Kidney (tissue), 14 donors: ENCODE results near the gene HES5. TPM values are rescaled to one million over a fixed set of nuclear protein-coding genes. Genes with fewer than 3 reads are reported as not detected.

Source experiments
- DNase-seq, 5 donors: peaks; one replicate each; pipeline ENCODE4 v3.0.0-alpha.2; 2013 to 2020
- FAIRE-seq: peaks from 2 replicates; lab custom pipeline; 2012; peaks lifted over from hg19 to GRCh38; lab: Jason Lieb, UNC
- H3K27ac ChIP-seq, 2 donors: one replicate each; pipeline ENCODE4 v1.7.0; 2013; ENCODE audit warnings: low read depth in 2 of 2, low read length in 2 of 2, inconsistent platforms in 1 of 2
- H3K27me3 ChIP-seq: one replicate; pipeline ENCODE4 v1.7.1; 2013; ENCODE audit warnings: low read length, inconsistent platforms; ENCODE audit not compliant: control insufficient read depth, insufficient read depth
- H3K36me3 ChIP-seq, 3 donors: one replicate each; pipeline versions ENCODE4 v1.7.0 to v1.7.1; 2013; ENCODE audit warnings: low read length in 3 of 3, control low read depth in 1 of 3, inconsistent platforms in 1 of 3; ENCODE audit not compliant: insufficient read depth in 3 of 3, control insufficient read depth in 2 of 3
- H3K4me1 ChIP-seq, 3 donors: one replicate each; pipeline versions ENCODE4 v1.7.0 to v1.7.1; 2013; ENCODE audit warnings: low read length in 3 of 3, inconsistent platforms in 1 of 3, low read depth in 1 of 3; ENCODE audit not compliant: control insufficient read depth in 2 of 3, insufficient read depth in 2 of 3
- H3K4me3 ChIP-seq, 3 donors: one replicate each; pipeline versions ENCODE4 v1.7.0 to v1.8.1; 2013; ENCODE audit warnings: low read length in 3 of 3, control low read depth in 1 of 3, inconsistent platforms in 1 of 3
- H3K9ac ChIP-seq, 3 donors: one replicate each; pipeline versions ENCODE4 v1.7.0 to v1.7.1; 2013; ENCODE audit warnings: low read length in 3 of 3, control low read depth in 1 of 3, inconsistent platforms in 1 of 3
- H3K9me3 ChIP-seq, 3 donors: one replicate each; pipeline versions ENCODE4 v1.7.0 to v1.7.1; 2013; ENCODE audit warnings: low read length in 3 of 3, control low read depth in 1 of 3, inconsistent platforms in 1 of 3; ENCODE audit not compliant: control insufficient read depth in 2 of 3, insufficient read depth in 1 of 3
- intact Hi-C: fragments of 100-400 bp; cut with DNase I; formaldehyde crosslinking; loops from one replicate; pipeline ENCODE4 v1.11.1; 2022
- polyA plus RNA-seq: library from polyadenylated mRNA; stranded (reverse); fragments of 350-450 nt; fragmentation: Illumina TruSeq; extraction: RNeasy Lipid Tissue Mini Kit (QIAGEN cat#74804); gene quantifications from one replicate; pipeline ENCODE4 v1.2.3, GENCODE V29; 2014; ENCODE audit warnings: low read depth, low replicate concordance; ENCODE audit not compliant: insufficient read depth
- total RNA-seq: library from RNA; stranded (reverse); fragmentation: NEBNext Ultra II Directional; extraction: Animal tissue kit (Norgen Biotek cat#: 25700); gene quantifications from one replicate; pipeline ENCODE4 v1.2.1, GENCODE V29; 2021
- TF ChIP-seq, protein P1 (sequence below): IDR thresholded peaks from 3 replicates; pipeline ENCODE4 v1.5.1; 2012; ENCODE audit warnings: mild to moderate bottlenecking, moderate library complexity, borderline replicate concordance; ENCODE audit not compliant: insufficient read depth; ENCODE audit errors: extremely low read depth
- donor health status: control.
- donor health status: control.
- donor health status: control.
- donor health status: control.
- donor health status: control.
- donor health status: DM: yes; HTN: yes; CAD: no.
- donor health status: Normal renal cell carcinoma (clear cell type).

Gene HES5
- total and polyA plus RNA-seq, 2 donors from 2014 or later, result 0.44 TPM; not detected in 1

DNA sequence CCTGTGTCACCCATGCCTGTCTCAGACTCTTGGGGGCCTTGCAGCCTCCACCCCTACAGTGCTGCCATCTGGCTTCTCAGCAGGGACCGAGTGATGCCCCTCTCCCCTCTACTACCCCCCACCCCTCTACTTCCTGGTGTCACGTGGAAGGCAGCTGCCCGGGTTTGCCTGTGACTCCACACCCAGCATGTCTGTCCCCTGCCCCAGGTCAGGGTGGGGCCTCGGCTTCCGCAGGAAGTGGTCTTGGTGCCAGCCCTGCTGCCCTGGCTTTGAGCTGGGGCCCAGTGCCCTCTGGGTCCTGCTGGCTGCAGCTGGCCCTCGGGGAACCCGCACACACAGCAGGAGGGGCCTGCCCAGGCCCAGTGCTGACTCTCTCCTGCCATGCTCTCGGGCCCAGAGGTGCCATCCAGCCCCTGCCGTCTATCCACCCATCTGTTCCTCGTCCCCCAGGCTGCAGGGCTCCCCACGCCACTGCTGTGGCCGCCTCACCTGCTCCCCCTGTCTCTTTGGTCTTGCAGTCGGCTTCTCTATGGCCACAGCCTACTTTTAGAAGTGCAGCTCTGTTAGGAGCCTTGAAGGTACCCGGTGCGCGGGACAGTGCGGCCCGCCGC lies 30.0 kb downstream of the HES5 start:
- no peaks in the 10 kb centered on the region for H3K9me3 ChIP-seq

GRCh38 chr1:2499260-2499659 lies 30.8 kb downstream of the HES5 start:
- Histone ChIP-seq H3K9me3 (no peaks in the 10 kb centered on the region), H3K36me3 (no peaks in the 10 kb centered on the region), H3K27me3 (peaks cover 2% of the 10 kb centered on the region), H3K4me1 (no peaks in the 10 kb centered on the region), H3K27ac (no peak overlapping the region), H3K4me3 (no peak overlapping the region), H3K9ac (no peak overlapping the region)
- DNase-seq (no peak), FAIRE-seq (no peak)
- TF ChIP-seq, protein P1, sequence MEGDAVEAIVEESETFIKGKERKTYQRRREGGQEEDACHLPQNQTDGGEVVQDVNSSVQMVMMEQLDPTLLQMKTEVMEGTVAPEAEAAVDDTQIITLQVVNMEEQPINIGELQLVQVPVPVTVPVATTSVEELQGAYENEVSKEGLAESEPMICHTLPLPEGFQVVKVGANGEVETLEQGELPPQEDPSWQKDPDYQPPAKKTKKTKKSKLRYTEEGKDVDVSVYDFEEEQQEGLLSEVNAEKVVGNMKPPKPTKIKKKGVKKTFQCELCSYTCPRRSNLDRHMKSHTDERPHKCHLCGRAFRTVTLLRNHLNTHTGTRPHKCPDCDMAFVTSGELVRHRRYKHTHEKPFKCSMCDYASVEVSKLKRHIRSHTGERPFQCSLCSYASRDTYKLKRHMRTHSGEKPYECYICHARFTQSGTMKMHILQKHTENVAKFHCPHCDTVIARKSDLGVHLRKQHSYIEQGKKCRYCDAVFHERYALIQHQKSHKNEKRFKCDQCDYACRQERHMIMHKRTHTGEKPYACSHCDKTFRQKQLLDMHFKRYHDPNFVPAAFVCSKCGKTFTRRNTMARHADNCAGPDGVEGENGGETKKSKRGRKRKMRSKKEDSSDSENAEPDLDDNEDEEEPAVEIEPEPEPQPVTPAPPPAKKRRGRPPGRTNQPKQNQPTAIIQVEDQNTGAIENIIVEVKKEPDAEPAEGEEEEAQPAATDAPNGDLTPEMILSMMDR, result no peak
- intact Hi-C loops, result no loop called here

More for the DNA sequence above, 30.0 kb downstream of the HES5 start:
- TF ChIP-seq, protein P1, result no peak
- H3K27ac ChIP-seq, result no peak overlapping the region
- FAIRE-seq (no peak), DNase-seq (no peak)
- intact Hi-C loops, result no loop called here
- no peaks in the 10 kb centered on the region for H3K36me3 ChIP-seq
- no peaks in the 10 kb centered on the region for H3K4me1 ChIP-seq
- no peak overlapping the region for H3K4me3 ChIP-seq
- H3K27me3 ChIP-seq, result peaks cover 2% of the 10 kb centered on the region
- H3K9ac ChIP-seq, result no peak overlapping the region

DNA sequence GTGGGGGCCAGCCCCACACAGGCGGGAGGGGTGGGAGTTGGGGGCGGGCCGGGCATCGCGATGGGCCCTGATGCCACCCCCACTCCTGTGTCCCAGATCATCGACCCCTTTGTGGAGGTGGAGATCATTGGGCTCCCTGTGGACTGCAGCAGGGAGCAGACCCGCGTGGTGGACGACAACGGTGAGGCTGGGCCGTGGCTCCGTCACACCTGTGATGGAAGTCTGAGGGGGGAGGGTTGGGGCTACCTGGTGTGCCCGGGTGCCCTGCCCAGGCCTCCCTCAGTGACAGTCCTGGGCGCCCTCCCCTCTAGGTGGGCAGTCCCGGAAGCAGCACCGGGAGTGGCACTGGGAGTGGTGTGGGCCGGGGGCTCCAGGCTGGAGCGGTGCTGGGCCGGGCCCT lies 31.4 kb downstream of the HES5 start:
- no peak for FAIRE-seq
- TF ChIP-seq, protein P1, result no peak
- no peak for DNase-seq
- H3K4me3 ChIP-seq, result no peak overlapping the region
- no peak overlapping the region for H3K9ac ChIP-seq
- no peaks in the 10 kb centered on the region for H3K36me3 ChIP-seq
- no peaks in the 10 kb centered on the region for H3K27me3 ChIP-seq
- no peaks in the 10 kb centered on the region for H3K4me1 ChIP-seq
- no peak overlapping the region for H3K27ac ChIP-seq
- intact Hi-C loops, result no loop called here
- no peaks in the 10 kb centered on the region for H3K9me3 ChIP-seq

GRCh38 chr1:2497891-2498290 lies 32.2 kb downstream of the HES5 start:
- intact Hi-C loops, result no loop called here
- FAIRE-seq (no peak), DNase-seq (no peak)
- H3K4me3 ChIP-seq, result no peak overlapping the region
- no peaks in the 10 kb centered on the region for H3K4me1 ChIP-seq
- no peaks in the 10 kb centered on the region for H3K36me3 ChIP-seq
- TF ChIP-seq, protein P1, result no peak
- H3K9ac ChIP-seq, result no peak overlapping the region
- no peaks in the 10 kb centered on the region for H3K27me3 ChIP-seq
- no peaks in the 10 kb centered on the region for H3K9me3 ChIP-seq
- H3K27ac ChIP-seq, result no peak overlapping the region
